Natural killer cell treated with Interleukin-12 subunit alpha and Interleukin-12 subunit beta and Interleukin-15 and Interleukin-18, amount 100 ng/mL, for 72 hours (primary cell): Measurements from ENCODE around the gene C2orf92. TPM values are rescaled to one million over a fixed set of nuclear protein-coding genes. Genes with fewer than 3 reads are reported as not detected.
A peak's percentile ranks its signal among the peaks of the same experiment; 100 is the strongest.

Experiments used
- ATAC-seq, 2 donors: fragments of 150-1000 bp; cut with Tn5 transposase in 1 of 2; sonication (Bioruptor Pico), chemical (Tn5 transposase) in 1 of 2; 2 replicates each; pipeline ENCODE4 v1.10.0; 2021
- DNase-seq: peaks from one replicate; pipeline ENCODE4 v3.0.0; 2022; ENCODE audit warnings: low spot score
- H3K27ac Mint-ChIP-seq, 2 donors: 1 replicate in 1 of 2; 2 replicates in 1 of 2; pipeline ENCODE4 v1.8.0; 2022; ENCODE audit warnings: mixed read lengths in 2 of 2, mild to moderate bottlenecking in 1 of 2, moderate library complexity in 1 of 2
- H3K27me3 Mint-ChIP-seq, 2 donors: 1 replicate in 1 of 2; 2 replicates in 1 of 2; pipeline ENCODE4 v1.8.0; 2022; ENCODE audit warnings: mixed read lengths in 2 of 2
- H3K36me3 Mint-ChIP-seq: one replicate; pipeline ENCODE4 v1.8.0; 2022; ENCODE audit warnings: mixed read lengths
- H3K4me1 Mint-ChIP-seq, 2 donors: 1 replicate in 1 of 2; 2 replicates in 1 of 2; pipeline ENCODE4 v1.8.0; 2022; ENCODE audit warnings: low read depth in 2 of 2, mixed read lengths in 2 of 2, mild to moderate bottlenecking in 1 of 2
- H3K4me3 Mint-ChIP-seq: one replicate; pipeline ENCODE4 v1.8.0; 2022; ENCODE audit warnings: mixed read lengths
- H3K9me3 Mint-ChIP-seq: 2 replicates; pipeline ENCODE4 v1.8.0; 2022; ENCODE audit warnings: mixed read lengths
- total RNA-seq, 2 donors: library from RNA; stranded (reverse); gene quantifications; one replicate each; pipeline ENCODE4 v1.2.3, GENCODE V29; 2022

C2orf92 gene
- total RNA-seq, 2 donors from 2014 or later = 8.6 to 13.6 TPM

- peaks cover 1% of the 10 kb centered on the region for H3K36me3 Mint-ChIP-seq
- no peak overlapping the region for H3K27ac Mint-ChIP-seq
- DNase-seq (no peak), ATAC-seq (no peak)
- H3K9me3 Mint-ChIP-seq = no peaks in the 10 kb centered on the region
- no peaks in the 10 kb centered on the region for H3K27me3 Mint-ChIP-seq
- H3K4me1 Mint-ChIP-seq = peaks cover 15 to 21% of the 10 kb centered on the region in 2 donors
- H3K4me3 Mint-ChIP-seq = no peak overlapping the region
These were observed 14.7 kb upstream of the C2orf92 start for GRCh38 chr2:97654791-97655190.

GRCh38 chr2:97656129-97656755 is 13.3 kb upstream of the C2orf92 start:
- no peak overlapping the region for H3K4me3 Mint-ChIP-seq
- peaks cover 14 to 26% of the 10 kb centered on the region in 2 donors for H3K4me1 Mint-ChIP-seq
- H3K9me3 Mint-ChIP-seq = no peaks in the 10 kb centered on the region
- ATAC-seq = no peak
- H3K27me3 Mint-ChIP-seq = no peaks in the 10 kb centered on the region
- H3K36me3 Mint-ChIP-seq = no peaks in the 10 kb centered on the region
- no peak for DNase-seq
- H3K27ac Mint-ChIP-seq = no peak overlapping the region

GRCh38 chr2:97656905-97657587 is 12.5 kb upstream of the C2orf92 start:
- no peak for DNase-seq

GRCh38 chr2:97657986-97658690 is 11.4 kb upstream of the C2orf92 start:
- H3K36me3 Mint-ChIP-seq = no peaks in the 10 kb centered on the region
- H3K4me1 Mint-ChIP-seq = peaks cover 33 to 41% of the 10 kb centered on the region in 2 donors

More at GRCh38 chr2:97656905-97657587, 12.5 kb upstream of the C2orf92 start:
- Mint-ChIP-seq H3K27ac (no peak overlapping the region), H3K9me3 (no peaks in the 10 kb centered on the region), H3K4me1 (peaks cover 22 to 33% of the 10 kb centered on the region in 2 donors), H3K36me3 (no peaks in the 10 kb centered on the region), H3K27me3 (no peaks in the 10 kb centered on the region), H3K4me3 (no peak overlapping the region)
- ATAC-seq = no peak

GRCh38 chr2:97658691-97659157 is 10.8 kb upstream of the C2orf92 start:
- H3K4me1 Mint-ChIP-seq = peaks cover 35 to 38% of the 10 kb centered on the region in 2 donors
- no peak overlapping the region for H3K4me3 Mint-ChIP-seq
- ATAC-seq = no peak
- DNase-seq = no peak
- no peaks in the 10 kb centered on the region for H3K9me3 Mint-ChIP-seq
- no peaks in the 10 kb centered on the region for H3K36me3 Mint-ChIP-seq
- no peaks in the 10 kb centered on the region for H3K27me3 Mint-ChIP-seq
- H3K27ac Mint-ChIP-seq = no peak overlapping the region

More at GRCh38 chr2:97657986-97658690, 11.4 kb upstream of the C2orf92 start:
- no peak for ATAC-seq
- no peak overlapping the region for H3K27ac Mint-ChIP-seq
- H3K27me3 Mint-ChIP-seq = no peaks in the 10 kb centered on the region
- H3K4me3 Mint-ChIP-seq = no peak overlapping the region
- no peaks in the 10 kb centered on the region for H3K9me3 Mint-ChIP-seq
- DNase-seq = no peak

GRCh38 chr2:97659256-97660043 is 10.1 kb upstream of the C2orf92 start:
- Mint-ChIP-seq H3K27me3 (no peaks in the 10 kb centered on the region), H3K4me1 (peaks cover 31 to 32% of the 10 kb centered on the region in 2 donors), H3K27ac (no peak overlapping the region), H3K4me3 (no peak overlapping the region), H3K9me3 (no peaks in the 10 kb centered on the region), H3K36me3 (no peaks in the 10 kb centered on the region)
- DNase-seq (no peak), ATAC-seq (no peak)

- DNase-seq = no peak
- Mint-ChIP-seq H3K4me3 (no peak overlapping the region), H3K27ac (no peak overlapping the region), H3K9me3 (no peaks in the 10 kb centered on the region), H3K4me1 (peaks cover 24 to 29% of the 10 kb centered on the region in 2 donors), H3K36me3 (no peaks in the 10 kb centered on the region), H3K27me3 (no peaks in the 10 kb centered on the region)
- no peak for ATAC-seq
These were observed 9.3 kb upstream of the C2orf92 start for GRCh38 chr2:97660044-97660774.

GRCh38 chr2:97660775-97661389 is 8.6 kb upstream of the C2orf92 start:
- DNase-seq (no peak), ATAC-seq (no peak)
- Mint-ChIP-seq H3K4me1 (peaks cover 21 to 26% of the 10 kb centered on the region in 2 donors), H3K27me3 (no peaks in the 10 kb centered on the region), H3K9me3 (no peaks in the 10 kb centered on the region), H3K4me3 (no peak overlapping the region), H3K27ac (peak overlapping the region in 1 of 2 donors; percentile 96), H3K36me3 (no peaks in the 10 kb centered on the region)

- H3K4me1 Mint-ChIP-seq = peaks cover 21 to 26% of the 10 kb centered on the region in 2 donors
- H3K27me3 Mint-ChIP-seq = no peaks in the 10 kb centered on the region
- no peaks in the 10 kb centered on the region for H3K9me3 Mint-ChIP-seq
- peak overlapping the region; percentile 95 for H3K4me3 Mint-ChIP-seq
- DNase-seq (no peak), ATAC-seq (no peak)
- peak overlapping the region; percentile 96 to 97 for H3K27ac Mint-ChIP-seq
- H3K36me3 Mint-ChIP-seq = no peaks in the 10 kb centered on the region
These were observed 7.6 kb upstream of the C2orf92 start for GRCh38 chr2:97661927-97662326.

GRCh38 chr2:97662386-97662894 is 7.1 kb upstream of the C2orf92 start:
- H3K36me3 Mint-ChIP-seq = no peaks in the 10 kb centered on the region
- H3K9me3 Mint-ChIP-seq = no peaks in the 10 kb centered on the region
- peak overlapping the region; percentile 95 for H3K4me3 Mint-ChIP-seq
- H3K4me1 Mint-ChIP-seq = peaks cover 21 to 26% of the 10 kb centered on the region in 2 donors
- DNase-seq (no peak), ATAC-seq (no peak)
- H3K27me3 Mint-ChIP-seq = no peaks in the 10 kb centered on the region
- peak overlapping the region; percentile 96 to 97 for H3K27ac Mint-ChIP-seq

GRCh38 chr2:97662895-97663625 is 6.5 kb upstream of the C2orf92 start:
- no peaks in the 10 kb centered on the region for H3K36me3 Mint-ChIP-seq
- peak; percentile 78 to 79 for ATAC-seq

GRCh38 chr2:97663626-97663961 is 5.9 kb upstream of the C2orf92 start:
- H3K4me3 Mint-ChIP-seq = peak overlapping the region; percentile 95
- no peaks in the 10 kb centered on the region for H3K27me3 Mint-ChIP-seq
- no peaks in the 10 kb centered on the region for H3K9me3 Mint-ChIP-seq
- peaks cover 21 to 26% of the 10 kb centered on the region in 2 donors for H3K4me1 Mint-ChIP-seq
- H3K27ac Mint-ChIP-seq = peak overlapping the region; percentile 96 to 97
- DNase-seq = no peak
- no peak for ATAC-seq
- H3K36me3 Mint-ChIP-seq = no peaks in the 10 kb centered on the region

More at GRCh38 chr2:97662895-97663625, 6.5 kb upstream of the C2orf92 start:
- Mint-ChIP-seq H3K4me1 (peaks cover 21 to 26% of the 10 kb centered on the region in 2 donors), H3K9me3 (no peaks in the 10 kb centered on the region), H3K27ac (peak overlapping the region; percentile 96 to 97), H3K27me3 (no peaks in the 10 kb centered on the region), H3K4me3 (peak overlapping the region; percentile 95)
- DNase-seq = peak; percentile 89
